ENCODE results near the gene STARD8.

DNA sequence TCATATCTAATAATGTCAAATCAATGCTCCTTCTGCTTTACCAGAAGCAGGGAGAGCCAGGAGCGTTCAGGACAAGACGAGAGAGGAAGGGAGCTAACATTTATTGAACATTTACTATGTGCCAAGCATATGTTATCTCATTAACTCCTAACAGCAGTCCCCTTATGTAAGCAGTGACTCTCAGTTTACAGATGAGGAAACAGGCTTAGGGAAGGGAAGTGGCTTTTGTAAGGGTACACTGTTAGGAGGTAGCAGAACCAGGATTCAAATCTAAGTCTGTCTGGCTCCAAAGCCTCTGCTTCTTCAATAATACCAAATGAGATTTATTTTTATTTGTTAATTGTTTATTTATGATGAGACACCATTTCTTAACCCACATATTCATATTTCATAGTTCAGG, 2.6 kb upstream of the STARD8 start:
- no peak for TF ChIP-seq GATA3 (IDR thresholded peaks at IDR 0.05; ENCODE audit: low read depth, low read length)
- no peak for TF ChIP-seq GATA2 (IDR thresholded peaks at IDR 0.05; ENCODE audit: low read depth, low read length)
